Measurements from ENCODE around the gene CCT3. TPM values are rescaled to one million over a fixed set of nuclear protein-coding genes. Genes with fewer than 3 reads are reported as not detected.

The CCT3 gene
- total RNA-seq, 4 donors from 2014 or later = 125 to 195 (median 140) TPM

DNA sequence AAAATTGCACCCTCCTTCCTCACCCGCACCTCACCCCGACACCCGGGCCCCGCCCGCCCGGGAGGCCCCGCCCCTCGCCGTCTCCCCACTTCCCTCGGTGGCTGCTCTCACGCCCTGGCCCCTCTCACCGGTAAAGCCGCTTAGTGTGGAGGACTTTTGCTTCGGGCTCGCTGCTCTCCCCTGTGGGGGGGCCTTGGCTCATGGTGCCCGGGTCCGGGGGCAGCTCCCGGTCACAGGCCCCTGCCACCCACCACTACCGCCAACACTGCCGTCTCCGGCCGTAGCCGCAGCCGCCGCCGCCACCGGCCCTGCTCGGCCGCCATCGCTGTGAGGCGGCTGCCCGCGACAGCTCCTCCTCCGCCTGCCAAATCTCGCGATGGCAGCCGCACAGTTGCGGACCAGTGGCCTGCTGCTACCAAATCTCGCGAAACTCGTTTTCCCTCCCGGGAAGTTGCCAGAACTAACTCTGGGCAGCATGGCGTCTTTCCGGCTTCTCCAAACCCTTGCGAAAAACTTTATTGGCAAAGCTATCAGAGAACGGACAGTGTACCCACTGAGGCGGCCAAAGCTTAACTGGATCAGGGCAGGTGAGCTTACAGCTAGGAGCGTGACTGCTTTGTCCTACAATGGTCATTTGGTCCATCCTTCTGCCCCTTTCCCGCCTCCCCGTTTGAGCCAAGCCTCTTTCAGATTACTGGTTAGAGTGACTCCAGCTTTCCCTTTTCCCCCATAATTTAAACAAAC lies 55.4 kb downstream of the CCT3 start, which contains the start of gene SMG5:
TSS of gene SMG5 (minus strand) at position 347 of the 744 bp plus-strand sequence. CDS start at position 202, 145 bp downstream.
- TF ChIP-seq, protein P1, sequence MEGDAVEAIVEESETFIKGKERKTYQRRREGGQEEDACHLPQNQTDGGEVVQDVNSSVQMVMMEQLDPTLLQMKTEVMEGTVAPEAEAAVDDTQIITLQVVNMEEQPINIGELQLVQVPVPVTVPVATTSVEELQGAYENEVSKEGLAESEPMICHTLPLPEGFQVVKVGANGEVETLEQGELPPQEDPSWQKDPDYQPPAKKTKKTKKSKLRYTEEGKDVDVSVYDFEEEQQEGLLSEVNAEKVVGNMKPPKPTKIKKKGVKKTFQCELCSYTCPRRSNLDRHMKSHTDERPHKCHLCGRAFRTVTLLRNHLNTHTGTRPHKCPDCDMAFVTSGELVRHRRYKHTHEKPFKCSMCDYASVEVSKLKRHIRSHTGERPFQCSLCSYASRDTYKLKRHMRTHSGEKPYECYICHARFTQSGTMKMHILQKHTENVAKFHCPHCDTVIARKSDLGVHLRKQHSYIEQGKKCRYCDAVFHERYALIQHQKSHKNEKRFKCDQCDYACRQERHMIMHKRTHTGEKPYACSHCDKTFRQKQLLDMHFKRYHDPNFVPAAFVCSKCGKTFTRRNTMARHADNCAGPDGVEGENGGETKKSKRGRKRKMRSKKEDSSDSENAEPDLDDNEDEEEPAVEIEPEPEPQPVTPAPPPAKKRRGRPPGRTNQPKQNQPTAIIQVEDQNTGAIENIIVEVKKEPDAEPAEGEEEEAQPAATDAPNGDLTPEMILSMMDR (IDR thresholded peaks at IDR 0.05; ENCODE audit: low read depth) = no peak

DNA sequence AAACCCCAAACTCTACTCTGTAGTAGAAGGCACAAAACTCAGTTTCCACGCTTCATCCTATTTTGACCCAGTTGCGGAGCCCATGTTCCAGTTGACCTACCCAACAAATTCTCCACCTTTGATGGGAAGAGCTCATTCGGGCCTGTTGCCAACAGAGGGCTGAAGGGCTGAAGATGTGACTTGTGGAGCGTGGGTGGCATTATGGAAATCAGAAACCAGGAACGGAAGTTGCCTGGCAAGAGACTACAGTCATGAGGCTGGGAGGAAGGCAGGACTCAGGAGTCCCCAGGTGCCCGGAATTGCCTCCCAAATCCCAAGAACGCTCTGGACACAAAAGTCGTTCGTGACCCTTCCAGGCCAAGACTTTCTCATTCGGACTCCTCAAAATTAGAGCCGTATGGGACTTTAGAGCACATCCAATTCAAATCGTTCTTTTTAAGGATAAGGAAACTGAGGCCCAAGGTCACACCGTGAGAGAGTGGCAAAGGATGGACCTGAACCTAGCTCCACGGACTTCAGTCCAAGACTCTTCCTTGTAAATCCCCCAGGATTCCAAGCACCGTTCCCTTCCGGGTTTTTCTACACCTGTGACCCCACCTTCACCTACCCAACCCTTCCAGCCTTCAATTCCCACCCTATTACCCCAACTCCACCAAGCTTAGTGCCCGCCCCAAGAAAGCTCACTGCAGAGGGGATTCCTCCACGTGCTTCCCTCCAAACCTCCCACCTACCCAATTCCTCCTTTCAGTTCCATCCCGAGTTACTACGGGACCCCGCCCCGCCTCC lies 56.2 kb downstream of the CCT3 start:
- TF ChIP-seq, protein P1 (IDR thresholded peaks at IDR 0.05; ENCODE audit: low read depth) = no peak

DNA sequence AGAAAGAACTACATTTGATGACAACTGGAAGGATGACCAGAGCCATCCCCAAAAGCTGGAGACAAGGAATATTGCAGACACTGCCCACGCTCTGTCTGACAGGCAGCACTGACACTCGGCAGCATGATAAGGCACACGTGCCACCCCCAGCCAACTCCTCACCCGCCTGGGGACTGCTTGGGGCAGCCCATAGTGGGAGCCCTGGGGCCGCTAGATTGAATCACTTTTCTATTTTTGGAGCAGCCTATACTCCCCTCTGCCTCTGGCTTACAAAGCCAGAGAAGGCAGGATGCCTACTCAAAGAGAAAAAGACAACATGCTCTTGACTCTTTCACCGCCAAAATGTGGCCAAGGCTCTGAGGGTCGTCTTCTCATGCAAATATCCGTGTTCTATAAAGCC lies 56.8 kb downstream of the CCT3 start:
- TF ChIP-seq, protein P1 (IDR thresholded peaks at IDR 0.05; ENCODE audit: low read depth) = no peak

DNA sequence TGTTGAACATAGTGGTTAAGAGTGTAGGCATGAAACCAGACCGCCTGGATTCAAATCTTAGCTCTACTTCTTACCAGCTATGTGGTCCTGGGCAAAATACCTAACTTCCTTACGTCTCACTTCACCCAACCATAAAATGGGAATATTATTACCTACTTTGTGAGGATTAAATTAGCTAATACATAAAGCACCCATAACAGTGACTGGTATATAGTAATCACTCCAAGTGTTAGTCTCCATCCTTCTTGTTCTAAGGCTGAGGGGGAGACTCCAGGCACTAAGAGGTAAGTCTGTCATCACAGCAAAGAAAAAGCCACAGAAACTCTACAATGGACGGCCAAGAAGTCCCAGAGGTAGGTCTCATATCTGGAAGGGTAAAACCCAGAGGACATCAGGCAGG lies 58.3 kb downstream of the CCT3 start:
- TF ChIP-seq, protein P1 (IDR thresholded peaks at IDR 0.05; ENCODE audit: low read depth) = no peak

DNA sequence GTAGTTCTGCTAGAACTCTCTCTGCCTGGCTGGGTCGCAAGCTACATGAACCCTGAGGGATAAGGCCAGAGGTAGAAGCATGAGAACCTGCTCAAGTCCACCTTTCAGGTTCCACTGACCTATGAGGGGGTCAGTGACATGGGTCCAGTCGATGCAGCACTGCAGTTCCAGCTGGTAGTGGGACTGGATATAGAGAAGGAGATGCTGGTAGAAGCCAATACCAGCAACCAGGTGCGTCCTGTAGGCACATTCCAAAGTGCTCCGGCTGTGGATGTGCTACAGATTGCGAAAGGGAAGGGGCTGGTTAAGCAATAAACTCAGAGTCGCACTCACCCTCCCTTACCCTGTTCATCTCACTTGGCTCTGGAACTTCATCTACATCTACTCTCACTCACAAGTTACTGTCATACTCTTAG lies 61.1 kb downstream of the CCT3 start:
- TF ChIP-seq, protein P1 (IDR thresholded peaks at IDR 0.05; ENCODE audit: low read depth) = no peak

DNA sequence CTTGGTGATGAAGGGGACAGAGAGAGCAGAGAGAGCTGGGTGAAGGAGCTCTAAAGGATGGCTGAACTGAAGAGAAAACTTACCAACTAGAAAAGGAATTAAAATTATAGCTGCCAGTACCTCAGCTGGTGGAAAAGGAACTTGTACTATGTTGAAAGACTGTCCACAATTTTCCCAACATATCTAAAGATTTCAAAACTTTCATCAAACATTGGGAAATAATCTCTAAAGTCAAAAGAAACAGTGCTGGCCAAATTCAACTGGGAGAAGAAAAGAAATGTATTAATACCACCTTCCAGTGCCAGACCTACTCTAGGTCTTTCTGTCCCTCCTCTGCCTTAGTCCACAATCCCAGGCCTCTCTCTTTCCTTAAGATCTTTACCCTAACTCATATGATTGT lies 61.6 kb downstream of the CCT3 start:
- TF ChIP-seq, protein P1 (IDR thresholded peaks at IDR 0.05; ENCODE audit: low read depth) = no peak

DNA sequence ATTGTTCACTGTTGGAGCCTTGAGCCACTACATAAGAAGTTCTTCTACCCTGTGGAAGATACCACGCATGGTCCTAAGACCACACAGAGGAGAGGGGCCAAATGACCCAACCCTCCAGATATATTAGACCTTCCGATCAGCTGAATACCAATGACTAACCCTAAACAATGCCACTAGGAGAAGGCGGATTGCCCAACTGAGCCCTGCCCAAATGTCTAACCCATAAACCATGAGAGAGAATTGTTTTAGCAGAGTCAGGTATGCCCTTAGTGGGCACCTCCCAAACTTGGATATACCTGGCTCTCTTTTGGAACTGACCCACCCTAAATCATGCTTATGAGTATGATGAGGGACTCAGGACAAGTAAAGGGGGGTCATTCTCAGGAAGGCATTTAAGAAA lies 67.8 kb downstream of the CCT3 start:
- TF ChIP-seq, protein P1 (IDR thresholded peaks at IDR 0.05; ENCODE audit: low read depth) = no peak

All from subcutaneous adipose tissue (tissue), 4 donors.